Fibroblast of mammary gland (primary cell): ENCODE data around the gene MT1B.

ENCODE experiments used
- DNase-seq: peaks from one replicate; pipeline ENCODE4 v3.0.0-alpha.2; 2010; ENCODE audit warnings: low read depth
- H3K4me3 ChIP-seq: 2 replicates; pipeline ENCODE4 v1.5.1; 2011; ENCODE audit warnings: low read depth, mild to moderate bottlenecking, low read length, moderate library complexity; ENCODE audit not compliant: control insufficient read depth
- TF ChIP-seq, protein P1 (sequence below): conservative IDR thresholded peaks from 2 replicates; pipeline ENCODE4 v1.5.1; 2011; ENCODE audit warnings: low read depth, low read length, inconsistent platforms; ENCODE audit not compliant: control insufficient read depth, insufficient read depth

Gene MT1B

DNA sequence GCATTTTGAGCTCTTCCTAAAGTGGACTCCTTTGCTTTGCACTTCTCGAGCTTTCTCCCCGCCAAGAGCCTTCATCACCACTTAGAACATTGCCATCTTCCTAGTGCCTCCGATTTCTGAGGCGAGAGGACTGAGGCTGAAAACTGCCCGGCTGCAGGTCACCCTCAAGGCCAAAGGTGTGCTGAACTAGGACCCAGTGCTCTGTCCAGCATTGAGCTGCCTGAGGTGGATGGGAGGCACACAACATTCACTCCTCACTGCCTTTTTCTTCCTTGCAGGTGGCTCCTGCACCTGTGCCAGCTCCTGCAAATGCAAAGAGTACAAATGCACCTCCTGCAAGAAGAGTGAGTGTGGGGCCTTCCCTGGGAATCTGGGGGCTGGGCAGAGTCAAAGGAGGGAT is 7.9 kb upstream of the MT1B start:
- no peak for DNase-seq
- TF ChIP-seq, protein P1, sequence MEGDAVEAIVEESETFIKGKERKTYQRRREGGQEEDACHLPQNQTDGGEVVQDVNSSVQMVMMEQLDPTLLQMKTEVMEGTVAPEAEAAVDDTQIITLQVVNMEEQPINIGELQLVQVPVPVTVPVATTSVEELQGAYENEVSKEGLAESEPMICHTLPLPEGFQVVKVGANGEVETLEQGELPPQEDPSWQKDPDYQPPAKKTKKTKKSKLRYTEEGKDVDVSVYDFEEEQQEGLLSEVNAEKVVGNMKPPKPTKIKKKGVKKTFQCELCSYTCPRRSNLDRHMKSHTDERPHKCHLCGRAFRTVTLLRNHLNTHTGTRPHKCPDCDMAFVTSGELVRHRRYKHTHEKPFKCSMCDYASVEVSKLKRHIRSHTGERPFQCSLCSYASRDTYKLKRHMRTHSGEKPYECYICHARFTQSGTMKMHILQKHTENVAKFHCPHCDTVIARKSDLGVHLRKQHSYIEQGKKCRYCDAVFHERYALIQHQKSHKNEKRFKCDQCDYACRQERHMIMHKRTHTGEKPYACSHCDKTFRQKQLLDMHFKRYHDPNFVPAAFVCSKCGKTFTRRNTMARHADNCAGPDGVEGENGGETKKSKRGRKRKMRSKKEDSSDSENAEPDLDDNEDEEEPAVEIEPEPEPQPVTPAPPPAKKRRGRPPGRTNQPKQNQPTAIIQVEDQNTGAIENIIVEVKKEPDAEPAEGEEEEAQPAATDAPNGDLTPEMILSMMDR = no peak
- peak overlapping the region; percentile 30 for H3K4me3 ChIP-seq

- TF ChIP-seq, protein P1 = no peak
- H3K4me3 ChIP-seq = no peak overlapping the region
- no peak for DNase-seq
Observed at GRCh38 chr16:56645311-56645710, 6.4 kb upstream of the MT1B start.

GRCh38 chr16:56645838-56646237 is 5.8 kb upstream of the MT1B start:
- no peak overlapping the region for H3K4me3 ChIP-seq
- TF ChIP-seq, protein P1 = no peak
- no peak for DNase-seq

GRCh38 chr16:56647641-56648431 is 3.9 kb upstream of the MT1B start:
- no peak overlapping the region for H3K4me3 ChIP-seq
- TF ChIP-seq, protein P1 = no peak
- DNase-seq = no peak

- no peak for DNase-seq
- no peak overlapping the region for H3K4me3 ChIP-seq
- TF ChIP-seq, protein P1 = no peak
Observed at GRCh38 chr16:56649271-56649670, 2.4 kb upstream of the MT1B start.

- H3K4me3 ChIP-seq = no peak overlapping the region
- DNase-seq = no peak
- TF ChIP-seq, protein P1 = no peak
Observed at GRCh38 chr16:56649820-56650219, 1.9 kb upstream of the MT1B start.
